A549 (cell line): ENCODE measurements around the gene SOS2. TPM values are rescaled to one million over a fixed set of nuclear protein-coding genes. Genes with fewer than 3 reads are reported as not detected.

Source experiments
- ATAC-seq, 2 experiments: fragments of 200-7000 bp in 1 of 2; fragments of >200 bp in 1 of 2; cut with Nextera tagmentation in 1 of 2; cut with Tn5 transposase in 1 of 2; 3 replicates each; pipeline versions ENCODE4 v1.8.0 to v1.9.1; 2018 to 2020; ENCODE audit warnings: mild to moderate bottlenecking in 1 of 2, moderate library complexity in 1 of 2
- CTCF ChIA-PET: fragments of 300-600 bp; sonication (Branson Sonifier 250); formaldehyde crosslinking; extraction: SDS; loops from one replicate; lab custom pipeline; 2021; ENCODE audit warnings: antibody characterized with exemption, inconsistent platforms; lab: Yijun Ruan, JAX
- POLR2A ChIA-PET: fragments of 350-600 bp; formaldehyde crosslinking; extraction: SDS; loops from one replicate; lab custom pipeline; 2021; ENCODE audit warnings: antibody characterized with exemption, inconsistent platforms; lab: Yijun Ruan, JAX
- DNase-seq, 2 experiments: peaks; one replicate each; pipeline versions ENCODE4 v3.0.0 to v3.0.0-alpha.2; 2011 to 2016; ENCODE audit warnings: low read depth in 1 of 2, low spot score in 1 of 2
- FAIRE-seq: peaks from 2 replicates; lab custom pipeline; 2011; peaks lifted over from hg19 to GRCh38; lab: Jason Lieb, UNC
- H3K27ac ChIP-seq, 2 experiments: fragments of >200 bp; sonication (Bioruptor Twin); formaldehyde crosslinking; 3 replicates each; pipeline ENCODE4 v1.5.1; 2016 to 2017
- H3K4me1 ChIP-seq: fragments of >200 bp; sonication (Bioruptor Twin); formaldehyde crosslinking; 3 replicates; pipeline ENCODE4 v1.6.1; 2016
- H3K4me2 ChIP-seq: fragments of >200 bp; sonication (Bioruptor Twin); formaldehyde crosslinking; 3 replicates; pipeline ENCODE4 v1.6.1; 2016
- H3K4me3 ChIP-seq: fragments of >200 bp; sonication (Bioruptor Twin); formaldehyde crosslinking; 3 replicates; pipeline ENCODE4 v1.5.1; 2016
- H3K9me3 ChIP-seq: fragments of >200 bp; sonication (Bioruptor Twin); formaldehyde crosslinking; 3 replicates; pipeline ENCODE4 v1.6.1; 2016
- CHD2 ChIP-seq: fragments of 150-350 bp; IDR thresholded peaks from 2 replicates; pipeline ENCODE4 v1.6.1; 2014; ENCODE audit warnings: low read length; ENCODE audit not compliant: partially characterized antibody
- CHD4 ChIP-seq: fragments of 200-600 bp; sonication (generic); IDR thresholded peaks from 2 replicates; pipeline ENCODE4 v1.6.1; 2016; ENCODE audit warnings: antibody characterized with exemption, mild to moderate bottlenecking, borderline replicate concordance
- CTCF ChIP-seq: fragments of >200 bp; sonication (Bioruptor Twin); formaldehyde crosslinking; IDR thresholded peaks from 3 replicates; pipeline ENCODE4 v1.5.1; 2016
- EHMT2 ChIP-seq: fragments of 200-600 bp; sonication (generic); IDR thresholded peaks from 2 replicates; pipeline ENCODE4 v1.6.1; 2016; ENCODE audit warnings: antibody characterized with exemption, low read depth, mild to moderate bottlenecking, moderate library complexity
- EP300 ChIP-seq, 2 experiments: fragments of >200 bp; sonication (Bioruptor Twin); formaldehyde crosslinking; IDR thresholded peaks; 2 replicates in 1 of 2; 3 replicates in 1 of 2; pipeline ENCODE4 v1.6.1; 2016 to 2017
- FOSL2 ChIP-seq, 2 experiments: fragments of 450-650 bp in 1 of 2; fragments of >200 bp in 1 of 2; sonication (Bioruptor Twin) in 1 of 2; formaldehyde crosslinking; IDR thresholded peaks; 2 replicates each; pipeline versions ENCODE4 v1.5.0 to v1.6.1; 2016 to 2020; ENCODE audit warnings: mild to moderate bottlenecking in 1 of 2, moderate library complexity in 1 of 2
- HOXB5 ChIP-seq: fragments of 250-450 bp; sonication (Bioruptor Pico); IDR thresholded peaks from 2 replicates; pipeline ENCODE4 v1.5.0; 2020; ENCODE audit warnings: mild to moderate bottlenecking, moderate library complexity
- MAZ ChIP-seq: fragments of 150-350 bp; IDR thresholded peaks from 2 replicates; pipeline ENCODE4 v1.6.1; 2014; ENCODE audit warnings: antibody characterized with exemption, low read depth, low read length, borderline replicate concordance
- NFE2L2 ChIP-seq: fragments of 150-350 bp; conservative IDR thresholded peaks from 2 replicates; pipeline ENCODE4 v1.6.1; 2014; ENCODE audit warnings: low read length
- NPAS2 ChIP-seq: fragments of 250-450 bp; sonication (Bioruptor Pico); IDR thresholded peaks from 2 replicates; pipeline ENCODE4 v1.8.0; 2022; ENCODE audit warnings: mild to moderate bottlenecking, moderate library complexity, borderline replicate concordance
- PHF8 ChIP-seq: fragments of 200-600 bp; sonication (generic); IDR thresholded peaks from 2 replicates; pipeline ENCODE4 v1.6.1; 2016; ENCODE audit warnings: low read depth, mild to moderate bottlenecking, antibody characterized with exemption, moderate library complexity, borderline replicate concordance
- RAD21 ChIP-seq, 2 experiments: fragments of >200 bp in 1 of 2; sonication (Bioruptor Twin) in 1 of 2; formaldehyde crosslinking in 1 of 2; IDR thresholded peaks in 1 of 2; conservative IDR thresholded peaks in 1 of 2; 2 replicates in 1 of 2; 3 replicates in 1 of 2; pipeline ENCODE4 v1.6.1; 2012 to 2018; ENCODE audit warnings: inconsistent platforms in 1 of 2
- SMC3 ChIP-seq: fragments of >200 bp; sonication (Bioruptor Twin); formaldehyde crosslinking; IDR thresholded peaks from 3 replicates; pipeline ENCODE4 v1.6.1; 2018; ENCODE audit warnings: inconsistent platforms
- ZFP36 ChIP-seq: fragments of 450-650 bp; IDR thresholded peaks from 2 replicates; pipeline ENCODE4 v1.6.1; 2014; ENCODE audit warnings: borderline replicate concordance; ENCODE audit not compliant: partially characterized antibody
- ZNF302 ChIP-seq: fragments of 250-450 bp; sonication (Bioruptor Pico); IDR thresholded peaks from 2 replicates; pipeline ENCODE4 v1.9.0; 2021; ENCODE audit warnings: inconsistent platforms, mild to moderate bottlenecking, moderate library complexity
- ZSCAN20 ChIP-seq: fragments of 250-450 bp; sonication (Bioruptor Pico); IDR thresholded peaks from 2 replicates; pipeline ENCODE4 v1.8.0; 2022; ENCODE audit warnings: mild to moderate bottlenecking, moderate library complexity
- WGBS: methylation state at CpG from one replicate; pipeline ENCODE4 v1.1.6; 2017; ENCODE audit errors: missing lambda C conversion rate; 5-methylcytosine and 5-hydroxymethylcytosine counted together
- polyA plus RNA-seq, 4 experiments: library from polyadenylated mRNA; depleted of rRNA in 3 of 4; stranded (reverse); fragments of >200 nt; fragmentation: RNase III in 1 of 4; extraction: RNeasy Plus Mini Kit Qiagen cat#74134 plus additional on column Dnase treatment in 1 of 4; gene quantifications; 2 replicates in 3 of 4; 3 replicates in 1 of 4; pipeline ENCODE4 v1.2.3, GENCODE V29; 2011 to 2017
- TF ChIP-seq, protein P1 (sequence below): fragments of 450-650 bp; IDR thresholded peaks from 2 replicates; pipeline ENCODE4 v1.6.1; 2014; ENCODE audit warnings: antibody characterized with exemption

Gene SOS2
- polyA plus RNA-seq, 2 of the 4 experiments (the other 2 are of a cell fraction), result 9.6 to 23.0 TPM

DNA sequence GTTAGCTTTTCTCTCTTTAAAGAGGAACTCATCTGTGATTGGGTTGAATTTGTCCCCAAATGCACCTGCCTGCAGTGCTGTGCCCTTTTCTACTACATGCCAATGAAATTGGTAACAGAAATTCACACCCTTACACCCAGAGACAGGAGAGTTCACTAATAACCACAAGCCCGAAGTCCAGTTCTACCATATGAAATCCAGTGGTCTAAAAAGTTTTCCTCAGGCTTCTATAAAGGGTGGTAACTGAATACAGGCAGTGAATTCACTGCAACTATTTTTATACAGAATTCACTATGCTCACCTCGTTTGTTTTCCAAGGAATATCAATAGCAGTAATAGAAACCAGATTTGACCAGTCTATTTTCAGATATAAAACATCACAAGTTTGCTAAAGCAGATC, 31.5 kb upstream of the SOS2 start (continued):
- no peak for TF ChIP-seq NFE2L2
- TF ChIP-seq CHD2, result no peak
- TF ChIP-seq ZFP36, result no peak
- TF ChIP-seq ZSCAN20 (CRISPR knock-in tag), result no peak
- TF ChIP-seq CHD4, result no peak

DNA sequence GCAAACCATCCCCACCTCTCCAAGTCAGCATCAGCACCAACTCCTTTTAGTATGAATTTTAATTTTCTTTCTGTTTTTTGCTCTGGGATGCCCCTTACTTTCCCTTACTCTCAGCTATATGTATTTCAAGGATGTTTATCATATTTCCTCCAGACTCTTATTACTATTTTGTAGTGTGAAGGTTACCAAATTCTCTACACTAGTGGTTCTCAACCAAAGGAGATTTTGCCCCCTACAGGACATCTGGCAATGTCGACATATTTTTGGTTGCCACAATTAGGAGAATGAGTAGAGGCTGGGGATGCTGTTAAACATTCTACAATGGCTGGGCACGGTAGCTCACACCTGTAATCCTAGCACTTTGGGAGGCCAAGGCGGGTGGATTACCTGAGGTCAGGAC, 29.1 kb upstream of the SOS2 start:
- 37% methylated on average over 3 of the region's 3 CpGs for WGBS
- CTCF ChIA-PET, result interaction anchor here (1.0 to 2.4 kb wide), 7 partner anchors 11 to 398 kb away, joined by 3 to 10 read pairs (median 4); no protein-coding TSS in a partner anchor
- DNase-seq, result peak in 1 of 2 experiments; percentile 40
- no peaks in the 10 kb centered on the region for H3K9me3 ChIP-seq
- TF ChIP-seq PHF8 (no peak), EHMT2 (no peak), EP300 (IDR thresholded peaks at IDR 0.05) (no peak), MAZ (no peak), CTCF (peak; percentile 41), NPAS2 (CRISPR knock-in tag) (no peak), RAD21 (conservative IDR thresholded peaks at IDR 0.05 in 1 of 2, IDR thresholded peaks at IDR 0.05 in 1 of 2) (peak; percentile 44 to 57; a peak in 4 of 5 replicates), ZSCAN20 (CRISPR knock-in tag) (no peak), SMC3 (no peak; the same call in 1 of the 3 replicates), ZNF302 (CRISPR knock-in tag) (no peak)
- TF ChIP-seq, protein P1, sequence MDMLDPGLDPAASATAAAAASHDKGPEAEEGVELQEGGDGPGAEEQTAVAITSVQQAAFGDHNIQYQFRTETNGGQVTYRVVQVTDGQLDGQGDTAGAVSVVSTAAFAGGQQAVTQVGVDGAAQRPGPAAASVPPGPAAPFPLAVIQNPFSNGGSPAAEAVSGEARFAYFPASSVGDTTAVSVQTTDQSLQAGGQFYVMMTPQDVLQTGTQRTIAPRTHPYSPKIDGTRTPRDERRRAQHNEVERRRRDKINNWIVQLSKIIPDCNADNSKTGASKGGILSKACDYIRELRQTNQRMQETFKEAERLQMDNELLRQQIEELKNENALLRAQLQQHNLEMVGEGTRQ, result no peak
- no peak overlapping the region for H3K4me2 ChIP-seq
- H3K4me3 ChIP-seq, result no peak overlapping the region
- POLR2A ChIA-PET, result no interaction called here
- no peak overlapping the region for H3K27ac ChIP-seq
- ATAC-seq, result peak; percentile 73 to 82; a peak in 5 of 6 replicates
- peak; percentile 23 for FAIRE-seq
- H3K4me1 ChIP-seq, result no peaks in the 10 kb centered on the region

GRCh38 chr14:50260072-50260471, 28.7 kb upstream of the SOS2 start:
- peak; percentile 13 for FAIRE-seq
- no peak for TF ChIP-seq FOSL2 (IDR thresholded peaks at IDR 0.05)
- TF ChIP-seq FOSL2 (CRISPR knock-in tag; IDR thresholded peaks at IDR 0.05), result no peak
- no peak for TF ChIP-seq CTCF
- no peak for TF ChIP-seq HOXB5 (CRISPR knock-in tag)
- TF ChIP-seq, all 56 proteins: peak for 0
- Histone ChIP-seq H3K27ac (no peak overlapping the region), H3K9me3 (no peaks in the 10 kb centered on the region), H3K4me1 (no peaks in the 10 kb centered on the region), H3K4me3 (no peak overlapping the region), H3K4me2 (no peak overlapping the region)
- DNase-seq, result no peak
- WGBS, result 53% methylated on average over 3 of the region's 3 CpGs
- peak; percentile 50 to 55; a peak in 3 of 6 replicates for ATAC-seq
- POLR2A ChIA-PET, result no interaction called here
- CTCF ChIA-PET, result interaction anchor here (1.0 to 2.4 kb wide), 5 partner anchors 11 to 398 kb away, joined by 3 to 10 read pairs (median 4); no protein-coding TSS in a partner anchor
